Hepatocyte (in vitro differentiated cells): Measurements from ENCODE around the gene ARHGEF12.

Experiments used
- CTCF ChIP-seq: fragments of 200-600 bp; sonication (generic); IDR thresholded peaks from 2 replicates; pipeline ENCODE4 v1.5.1; 2016; ENCODE audit warnings: antibody characterized with exemption, mild to moderate bottlenecking; ENCODE audit not compliant: poor library complexity
- EZH2 ChIP-seq: fragments of 200-600 bp; sonication (generic); IDR thresholded peaks from 2 replicates; pipeline ENCODE4 v1.6.1; 2016; ENCODE audit warnings: antibody characterized with exemption, mild to moderate bottlenecking, borderline replicate concordance
- EZH2phosphoT487 ChIP-seq: fragments of 200-600 bp; sonication (generic); IDR thresholded peaks from one replicate; pipeline ENCODE4 v1.6.1; 2018; ENCODE audit warnings: antibody characterized with exemption, mild to moderate bottlenecking, low read depth, moderate library complexity; ENCODE audit not compliant: unreplicated experiment, severe bottlenecking

DNA sequence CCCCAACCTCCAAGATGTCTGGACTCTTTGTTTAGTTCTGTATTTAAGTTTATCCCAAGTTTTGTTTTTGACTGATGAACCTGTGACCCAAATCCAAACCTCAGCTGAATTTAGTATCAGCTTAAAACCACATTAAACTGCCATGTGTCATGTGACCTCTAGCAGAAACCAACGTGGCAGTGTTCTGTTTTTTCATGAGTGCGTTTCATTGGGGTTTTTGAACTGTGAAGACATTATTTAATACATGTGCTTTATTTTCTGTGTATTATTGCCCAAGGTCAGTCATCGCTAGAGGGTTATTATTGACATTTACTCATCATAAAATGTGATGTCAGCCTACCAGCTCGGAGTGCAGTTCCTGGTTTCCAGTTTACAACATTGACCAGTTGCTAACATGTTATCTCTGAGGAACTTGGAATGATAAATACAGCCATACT is 9.3 kb upstream of the ARHGEF12 start:
- TF ChIP-seq CTCF (no peak), EZH2phosphoT487 (no peak), EZH2 (no peak)
